C4-2B (cell line): ENCODE data around the gene SNPH.

Experiments
- ZFX ChIP-seq: fragments of 450-650 bp; IDR thresholded peaks from 2 replicates; pipeline ENCODE4 v1.6.1; 2017
- TF ChIP-seq, protein P1 (sequence below): fragments of 450-650 bp; conservative IDR thresholded peaks from 2 replicates; pipeline ENCODE4 v1.5.1; 2017; ENCODE audit warnings: mild to moderate bottlenecking

DNA sequence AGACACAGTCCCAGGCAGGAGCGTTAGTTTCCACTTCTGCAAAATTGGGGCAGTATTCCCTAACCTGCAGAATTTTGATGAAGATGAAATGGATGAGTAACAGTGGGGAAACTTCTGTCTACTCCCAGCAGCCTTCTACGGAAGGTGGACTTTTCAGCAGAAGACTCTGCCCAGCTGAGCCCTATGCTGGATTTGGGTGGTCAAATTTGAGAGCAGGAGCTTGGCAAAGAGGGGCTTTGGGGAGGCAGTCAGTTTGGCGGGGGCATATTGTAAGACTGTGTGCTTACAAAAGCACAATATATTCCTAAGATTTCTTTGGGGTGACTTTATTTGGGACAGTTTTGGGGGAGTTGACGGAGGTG lies 68.3 kb downstream of the SNPH start:
- TF ChIP-seq, protein P1, sequence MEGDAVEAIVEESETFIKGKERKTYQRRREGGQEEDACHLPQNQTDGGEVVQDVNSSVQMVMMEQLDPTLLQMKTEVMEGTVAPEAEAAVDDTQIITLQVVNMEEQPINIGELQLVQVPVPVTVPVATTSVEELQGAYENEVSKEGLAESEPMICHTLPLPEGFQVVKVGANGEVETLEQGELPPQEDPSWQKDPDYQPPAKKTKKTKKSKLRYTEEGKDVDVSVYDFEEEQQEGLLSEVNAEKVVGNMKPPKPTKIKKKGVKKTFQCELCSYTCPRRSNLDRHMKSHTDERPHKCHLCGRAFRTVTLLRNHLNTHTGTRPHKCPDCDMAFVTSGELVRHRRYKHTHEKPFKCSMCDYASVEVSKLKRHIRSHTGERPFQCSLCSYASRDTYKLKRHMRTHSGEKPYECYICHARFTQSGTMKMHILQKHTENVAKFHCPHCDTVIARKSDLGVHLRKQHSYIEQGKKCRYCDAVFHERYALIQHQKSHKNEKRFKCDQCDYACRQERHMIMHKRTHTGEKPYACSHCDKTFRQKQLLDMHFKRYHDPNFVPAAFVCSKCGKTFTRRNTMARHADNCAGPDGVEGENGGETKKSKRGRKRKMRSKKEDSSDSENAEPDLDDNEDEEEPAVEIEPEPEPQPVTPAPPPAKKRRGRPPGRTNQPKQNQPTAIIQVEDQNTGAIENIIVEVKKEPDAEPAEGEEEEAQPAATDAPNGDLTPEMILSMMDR: no peak
- no peak for TF ChIP-seq ZFX
